Measurements from ENCODE around the gene KRT83.
A peak's percentile ranks its signal among the peaks of the same experiment; 100 is the strongest.
"Not testable (repeated sequence)": the region's sequence is repeated elsewhere in the genome, so short reads cannot be mapped to it uniquely, and the experiment has no call there.

KRT83 gene

DNA sequence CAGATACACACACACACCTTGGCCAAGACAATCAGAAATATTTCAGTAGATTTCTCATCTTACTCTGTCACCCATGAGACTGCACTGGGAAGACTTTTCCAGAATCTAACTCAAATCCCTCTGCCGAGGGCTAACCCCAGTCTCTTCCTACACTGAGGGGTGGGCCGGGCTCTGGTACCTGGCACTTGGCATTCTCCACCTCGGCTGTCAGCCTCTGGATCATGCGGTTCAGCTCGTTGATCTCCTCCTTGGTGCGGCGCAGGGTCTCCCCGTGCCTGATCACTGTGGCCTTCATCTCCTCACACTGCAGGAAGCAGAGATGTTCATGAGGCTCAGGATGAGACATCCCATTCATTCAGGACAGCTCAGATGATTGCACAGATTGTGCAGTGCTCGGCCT, 4.9 kb downstream of the KRT83 start:
- no peak for DNase-seq (ENCODE audit: low read depth in 1 of 2, low spot score in 1 of 2)
- peaks cover 10% of the 10 kb centered on the region for H3K27me3 ChIP-seq (ENCODE audit: insufficient read depth, poor library complexity, severe bottlenecking)
- no peak overlapping the region for H3K4me3 ChIP-seq (replicated peaks; ENCODE audit: insufficient read depth, low read length)
- TF ChIP-seq POLR2AphosphoS5 (IDR thresholded peaks at IDR 0.05; ENCODE audit: low read depth), result no peak
- TF ChIP-seq, protein P1, sequence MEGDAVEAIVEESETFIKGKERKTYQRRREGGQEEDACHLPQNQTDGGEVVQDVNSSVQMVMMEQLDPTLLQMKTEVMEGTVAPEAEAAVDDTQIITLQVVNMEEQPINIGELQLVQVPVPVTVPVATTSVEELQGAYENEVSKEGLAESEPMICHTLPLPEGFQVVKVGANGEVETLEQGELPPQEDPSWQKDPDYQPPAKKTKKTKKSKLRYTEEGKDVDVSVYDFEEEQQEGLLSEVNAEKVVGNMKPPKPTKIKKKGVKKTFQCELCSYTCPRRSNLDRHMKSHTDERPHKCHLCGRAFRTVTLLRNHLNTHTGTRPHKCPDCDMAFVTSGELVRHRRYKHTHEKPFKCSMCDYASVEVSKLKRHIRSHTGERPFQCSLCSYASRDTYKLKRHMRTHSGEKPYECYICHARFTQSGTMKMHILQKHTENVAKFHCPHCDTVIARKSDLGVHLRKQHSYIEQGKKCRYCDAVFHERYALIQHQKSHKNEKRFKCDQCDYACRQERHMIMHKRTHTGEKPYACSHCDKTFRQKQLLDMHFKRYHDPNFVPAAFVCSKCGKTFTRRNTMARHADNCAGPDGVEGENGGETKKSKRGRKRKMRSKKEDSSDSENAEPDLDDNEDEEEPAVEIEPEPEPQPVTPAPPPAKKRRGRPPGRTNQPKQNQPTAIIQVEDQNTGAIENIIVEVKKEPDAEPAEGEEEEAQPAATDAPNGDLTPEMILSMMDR (IDR thresholded peaks at IDR 0.05; ENCODE audit: insufficient read depth, low read length), result no peak
- TF ChIP-seq, protein P2, sequence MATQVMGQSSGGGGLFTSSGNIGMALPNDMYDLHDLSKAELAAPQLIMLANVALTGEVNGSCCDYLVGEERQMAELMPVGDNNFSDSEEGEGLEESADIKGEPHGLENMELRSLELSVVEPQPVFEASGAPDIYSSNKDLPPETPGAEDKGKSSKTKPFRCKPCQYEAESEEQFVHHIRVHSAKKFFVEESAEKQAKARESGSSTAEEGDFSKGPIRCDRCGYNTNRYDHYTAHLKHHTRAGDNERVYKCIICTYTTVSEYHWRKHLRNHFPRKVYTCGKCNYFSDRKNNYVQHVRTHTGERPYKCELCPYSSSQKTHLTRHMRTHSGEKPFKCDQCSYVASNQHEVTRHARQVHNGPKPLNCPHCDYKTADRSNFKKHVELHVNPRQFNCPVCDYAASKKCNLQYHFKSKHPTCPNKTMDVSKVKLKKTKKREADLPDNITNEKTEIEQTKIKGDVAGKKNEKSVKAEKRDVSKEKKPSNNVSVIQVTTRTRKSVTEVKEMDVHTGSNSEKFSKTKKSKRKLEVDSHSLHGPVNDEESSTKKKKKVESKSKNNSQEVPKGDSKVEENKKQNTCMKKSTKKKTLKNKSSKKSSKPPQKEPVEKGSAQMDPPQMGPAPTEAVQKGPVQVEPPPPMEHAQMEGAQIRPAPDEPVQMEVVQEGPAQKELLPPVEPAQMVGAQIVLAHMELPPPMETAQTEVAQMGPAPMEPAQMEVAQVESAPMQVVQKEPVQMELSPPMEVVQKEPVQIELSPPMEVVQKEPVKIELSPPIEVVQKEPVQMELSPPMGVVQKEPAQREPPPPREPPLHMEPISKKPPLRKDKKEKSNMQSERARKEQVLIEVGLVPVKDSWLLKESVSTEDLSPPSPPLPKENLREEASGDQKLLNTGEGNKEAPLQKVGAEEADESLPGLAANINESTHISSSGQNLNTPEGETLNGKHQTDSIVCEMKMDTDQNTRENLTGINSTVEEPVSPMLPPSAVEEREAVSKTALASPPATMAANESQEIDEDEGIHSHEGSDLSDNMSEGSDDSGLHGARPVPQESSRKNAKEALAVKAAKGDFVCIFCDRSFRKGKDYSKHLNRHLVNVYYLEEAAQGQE (IDR thresholded peaks at IDR 0.05; ENCODE audit: insufficient replicate concordance, low read depth), result no peak
- no peak for TF ChIP-seq GABPA (IDR thresholded peaks at IDR 0.05; ENCODE audit: low read depth)
- TF ChIP-seq SPI1 (IDR thresholded peaks at IDR 0.05; ENCODE audit: borderline replicate concordance, low read depth), result no peak
- no peak overlapping the region for H3K27ac ChIP-seq (replicated peaks)

DNA sequence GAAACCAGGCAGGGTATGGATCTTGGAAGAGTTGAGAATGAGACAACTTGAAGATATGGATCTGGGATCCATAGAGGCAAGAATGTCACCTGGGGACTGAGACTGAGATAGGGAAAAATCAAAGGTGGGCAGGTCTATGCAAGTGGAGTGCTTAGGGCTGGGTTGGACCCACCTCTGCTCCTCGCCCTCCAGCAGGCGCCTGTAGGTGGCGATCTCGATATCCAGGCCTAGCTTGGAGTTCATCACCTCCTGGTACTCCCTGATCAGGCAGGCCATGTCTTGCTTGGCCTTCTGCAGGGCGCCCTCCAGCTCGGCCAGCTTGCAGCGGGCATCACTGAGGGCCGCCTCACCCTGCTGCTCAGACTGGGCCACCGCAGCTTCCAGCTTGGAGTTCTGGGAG, 5.5 kb downstream of the KRT83 start:
- not testable (repeated sequence) for H3K27ac ChIP-seq (replicated peaks); H3K4me3 ChIP-seq (replicated peaks; ENCODE audit: insufficient read depth, low read length); DNase-seq (ENCODE audit: low read depth in 1 of 2, low spot score in 1 of 2); H3K27me3 ChIP-seq (ENCODE audit: insufficient read depth, poor library complexity, severe bottlenecking)
- TF ChIP-seq, protein P1 (IDR thresholded peaks at IDR 0.05; ENCODE audit: insufficient read depth, low read length), result peak; percentile 36

DNA sequence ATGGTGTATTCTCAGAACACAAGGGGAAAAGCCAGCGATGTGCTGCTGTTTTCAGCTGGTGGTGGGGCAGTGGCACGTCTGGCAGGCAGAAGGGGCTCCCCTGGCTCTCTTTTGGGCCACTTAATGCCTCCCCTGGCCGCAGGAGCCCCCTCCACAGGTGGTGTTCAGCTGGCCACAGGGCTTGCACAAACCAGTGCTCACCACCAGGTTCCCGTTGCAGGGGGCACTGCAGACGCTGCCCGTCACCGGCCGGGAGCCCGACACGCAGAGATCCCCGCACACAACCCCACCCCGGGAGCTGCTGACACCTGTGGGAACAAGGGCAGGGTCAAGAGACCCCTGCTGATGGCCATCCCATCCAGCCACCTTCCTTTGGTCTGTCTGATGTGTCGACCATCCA, 6.7 kb downstream of the KRT83 start:
- no peak overlapping the region for H3K27ac ChIP-seq (replicated peaks)
- peaks cover 10% of the 10 kb centered on the region for H3K27me3 ChIP-seq (ENCODE audit: insufficient read depth, poor library complexity, severe bottlenecking)
- no peak overlapping the region for H3K4me3 ChIP-seq (replicated peaks; ENCODE audit: insufficient read depth, low read length)
- DNase-seq (ENCODE audit: low read depth in 1 of 2, low spot score in 1 of 2), result no peak
- no peak for TF ChIP-seq GABPA (IDR thresholded peaks at IDR 0.05; ENCODE audit: low read depth)
- TF ChIP-seq POLR2AphosphoS5 (IDR thresholded peaks at IDR 0.05; ENCODE audit: low read depth), result no peak
- TF ChIP-seq, protein P1 (IDR thresholded peaks at IDR 0.05; ENCODE audit: insufficient read depth, low read length), result no peak
- TF ChIP-seq SPI1 (IDR thresholded peaks at IDR 0.05; ENCODE audit: borderline replicate concordance, low read depth), result no peak

DNA sequence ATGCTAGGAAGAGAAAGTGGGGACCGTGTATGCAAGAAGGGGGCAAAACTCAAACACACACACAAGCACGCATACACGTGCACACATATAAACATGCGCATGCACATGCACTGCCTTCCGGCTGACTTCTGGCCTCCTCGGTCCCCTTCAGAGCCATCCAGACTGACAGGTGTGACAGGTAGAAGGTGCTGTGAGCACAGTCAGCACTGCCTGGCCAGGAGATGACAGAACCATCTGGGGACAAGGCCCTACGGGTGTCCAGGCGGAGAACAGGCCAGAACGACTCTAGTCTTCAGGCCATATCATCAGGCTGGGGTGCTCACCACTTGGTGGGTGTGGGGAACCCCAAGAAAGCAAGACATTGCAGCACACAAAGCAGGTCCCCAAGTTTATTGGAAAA, 7.3 kb downstream of the KRT83 start:
- DNase-seq (ENCODE audit: low read depth in 1 of 2, low spot score in 1 of 2), result no peak
- no peak for TF ChIP-seq POLR2AphosphoS5 (IDR thresholded peaks at IDR 0.05; ENCODE audit: low read depth)
- TF ChIP-seq, protein P2 (IDR thresholded peaks at IDR 0.05; ENCODE audit: insufficient replicate concordance, low read depth), result no peak
- no peak for TF ChIP-seq GABPA (IDR thresholded peaks at IDR 0.05; ENCODE audit: low read depth)
- TF ChIP-seq, protein P1 (IDR thresholded peaks at IDR 0.05; ENCODE audit: insufficient read depth, low read length), result no peak
- no peak for TF ChIP-seq SPI1 (IDR thresholded peaks at IDR 0.05; ENCODE audit: borderline replicate concordance, low read depth)
- no peak overlapping the region for H3K27ac ChIP-seq (replicated peaks)
- H3K4me3 ChIP-seq (replicated peaks; ENCODE audit: insufficient read depth, low read length), result no peak overlapping the region
- peaks cover 16% of the 10 kb centered on the region for H3K27me3 ChIP-seq (ENCODE audit: insufficient read depth, poor library complexity, severe bottlenecking)
